Fibroblast of skin of left biceps (primary cell): ENCODE measurements around the gene C2orf69.
A peak's percentile ranks its signal among the peaks of the same experiment; 100 is the strongest.

ENCODE experiments used
- DNase-seq, 2 experiments: peaks; one replicate each; pipeline ENCODE4 v3.0.0-alpha.2; 2013; ENCODE audit warnings: low read depth in 2 of 2

C2orf69 gene

GRCh38 chr2:199968126-199968525 is 57.0 kb downstream of the C2orf69 start:
- no peak for DNase-seq

DNA sequence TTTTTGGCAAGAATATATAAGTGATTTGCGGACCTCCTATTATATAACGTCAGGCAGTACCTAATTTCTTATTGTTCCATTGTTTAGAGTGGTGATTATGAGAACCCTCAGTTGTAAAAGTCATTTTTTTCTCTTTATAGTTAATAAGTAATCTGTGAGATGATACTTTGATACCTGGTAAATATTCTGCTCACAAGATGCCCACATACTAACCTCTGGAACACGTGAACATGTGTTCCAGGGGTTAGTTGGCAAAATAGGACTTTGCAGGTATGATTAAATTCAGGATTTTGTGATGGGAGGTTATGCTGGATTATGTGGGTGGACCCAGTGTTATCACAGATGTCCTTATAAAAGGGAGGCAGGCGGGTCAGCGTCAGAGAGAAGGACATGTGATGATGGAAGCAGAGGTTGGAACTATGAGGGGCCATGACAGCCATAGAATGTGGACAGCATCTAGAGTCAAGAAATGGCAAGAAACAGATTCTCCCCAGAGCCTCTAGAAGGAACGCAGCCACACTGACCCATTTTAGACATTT is 61.1 kb downstream of the C2orf69 start:
- DNase-seq: no peak

DNA sequence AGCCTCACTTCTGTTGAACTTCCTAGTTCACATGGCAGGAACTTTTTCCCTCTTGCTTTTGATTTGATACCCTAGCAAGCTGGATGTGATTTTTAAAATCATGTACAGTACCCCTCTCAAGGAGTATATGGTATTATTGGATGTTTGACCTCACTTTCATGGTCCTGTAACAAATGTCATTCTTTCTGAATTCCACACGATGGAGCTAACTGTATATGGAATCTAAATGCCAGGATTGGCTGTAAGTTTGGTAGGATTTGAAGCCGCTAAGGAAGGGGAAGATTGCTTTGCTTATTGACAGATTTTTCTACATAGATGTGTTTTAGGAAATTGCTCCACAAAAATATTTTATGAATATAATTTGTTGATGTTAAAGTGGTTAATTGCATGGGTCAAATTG is 62.6 kb downstream of the C2orf69 start:
- no peak for DNase-seq

GRCh38 chr2:199975273-199975895 is 64.3 kb downstream of the C2orf69 start:
- DNase-seq: peak in 1 of 2 experiments; percentile 60
